GM10248 (cell line): Measurements from ENCODE around the gene UPB1.

Experiments
- CTCF ChIA-PET: fragments of 300-600 bp; sonication (Branson Sonifier 250); formaldehyde crosslinking; extraction: SDS; loops from one replicate; lab custom pipeline; 2021; ENCODE audit warnings: antibody characterized with exemption; lab: Yijun Ruan, JAX
- POLR2A ChIA-PET: fragments of 350-650 bp; sonication (Branson Sonifier 250); formaldehyde crosslinking; extraction: SDS; loops from one replicate; lab custom pipeline; 2020; ENCODE audit warnings: antibody characterized with exemption; lab: Yijun Ruan, JAX
- DNase-seq: peaks from one replicate; pipeline ENCODE4 v3.0.0; 2012; ENCODE audit errors: extremely low spot score
- CTCF ChIP-seq: IDR thresholded peaks from 2 replicates; pipeline ENCODE4 v1.5.1; 2012; ENCODE audit warnings: mild to moderate bottlenecking, low read depth; ENCODE audit errors: extremely low read depth, missing control alignments, control extremely low read depth

Gene UPB1

GRCh38 chr22:24473284-24473683 is 21.8 kb upstream of the UPB1 start:
- CTCF ChIA-PET = interaction anchor here (1.5 kb wide), 2 partner anchors 23 to 30 kb away, joined by 3 to 4 read pairs; no protein-coding TSS in a partner anchor
- no peak for DNase-seq
- POLR2A ChIA-PET = no interaction called here
- TF ChIP-seq CTCF = no peak

- TF ChIP-seq CTCF = no peak
- ChIA-PET CTCF (interaction anchor here (1.4 to 1.6 kb wide), 5 partner anchors 10 to 24 kb away, joined by 3 to 7 read pairs (median 4); no protein-coding TSS in a partner anchor), POLR2A (no interaction called here)
- DNase-seq = no peak
Observed at GRCh38 chr22:24474221-24474620, 20.9 kb upstream of the UPB1 start.

- TF ChIP-seq CTCF = no peak
- CTCF ChIA-PET = interaction anchor here (1.0 to 1.6 kb wide), 5 partner anchors 8 to 19 kb away, joined by 4 to 7 read pairs (median 4); no protein-coding TSS in a partner anchor
- no peak for DNase-seq
- POLR2A ChIA-PET = no interaction called here
Observed at GRCh38 chr22:24474649-24475255, 20.4 kb upstream of the UPB1 start.

- ChIA-PET CTCF (interaction anchor here (0.9 to 2.3 kb wide), 5 partner anchors 10 to 40 kb away, joined by 3 to 7 read pairs (median 3); no protein-coding TSS in a partner anchor), POLR2A (no interaction called here)
Observed at GRCh38 chr22:24481641-24482040, 13.5 kb upstream of the UPB1 start.

GRCh38 chr22:24482575-24482974 is 12.6 kb upstream of the UPB1 start:
- ChIA-PET POLR2A (no interaction called here), CTCF (interaction anchor here (0.9 to 3.2 kb wide), 8 partner anchors 7 to 59 kb away, joined by 3 to 14 read pairs (median 5); no protein-coding TSS in a partner anchor)
- DNase-seq = no peak
- TF ChIP-seq CTCF = no peak

More at GRCh38 chr22:24481641-24482040, 13.5 kb upstream of the UPB1 start:
- no peak for TF ChIP-seq CTCF
- DNase-seq = no peak

- ChIA-PET POLR2A (no interaction called here), CTCF (interaction anchor here (0.9 to 3.2 kb wide), 6 partner anchors 8 to 60 kb away, joined by 4 to 14 read pairs (median 6); no protein-coding TSS in a partner anchor)
- TF ChIP-seq CTCF = no peak
- DNase-seq = no peak
Observed at GRCh38 chr22:24482998-24483397, 12.1 kb upstream of the UPB1 start.
